OCI-LY3 (cell line): Measurements from ENCODE around the gene P2RX3.

Experiments used
- H2AFZ ChIP-seq: fragments of 200-600, 300-600 bp; shearing (Covaris generic); 2 replicates; pipeline ENCODE4 v1.6.0; 2014; ENCODE audit warnings: antibody characterized with exemption, low read depth, low read length
- H3K27ac ChIP-seq: fragments of 200-600, 300-600 bp; sonication (generic); 2 replicates; pipeline ENCODE4 v1.5.1; 2014; ENCODE audit warnings: mild to moderate bottlenecking, low read length, moderate library complexity, mixed read lengths
- H3K27me3 ChIP-seq: fragments of 200-600, 300-600 bp; sonication (generic); 2 replicates; pipeline ENCODE4 v1.6.1; 2014; ENCODE audit warnings: low read depth, low read length, mixed read lengths
- H3K36me3 ChIP-seq: fragments of 200-600, 300-600 bp; sonication (generic); replicated peaks from 2 replicates; pipeline ENCODE3; 2014; ENCODE audit warnings: low read depth, low read length, mixed read lengths
- H3K4me1 ChIP-seq: fragments of 300-600, 200-600 bp; sonication (generic); 2 replicates; pipeline ENCODE4 v1.6.1; 2014; ENCODE audit warnings: low read length, mixed read lengths
- H3K4me2 ChIP-seq: fragments of 200-600, 300-600 bp; sonication (generic); 2 replicates; pipeline ENCODE4 v1.6.1; 2014; ENCODE audit warnings: low read length, mixed read lengths
- H3K4me3 ChIP-seq: fragments of 300-600, 200-600 bp; sonication (generic); 2 replicates; pipeline ENCODE4 v1.5.1; 2014; ENCODE audit warnings: antibody characterized with exemption, mild to moderate bottlenecking, low read length, moderate library complexity
- H3K79me2 ChIP-seq: fragments of 300-600, 200-600 bp; shearing (Covaris generic); 2 replicates; pipeline ENCODE4 v1.6.1; 2014; ENCODE audit warnings: mild to moderate bottlenecking, low read length, mixed read lengths
- H3K9ac ChIP-seq: fragments of 300-600, 200-600 bp; shearing (Covaris generic); 2 replicates; pipeline ENCODE4 v1.6.0; 2014; ENCODE audit warnings: mild to moderate bottlenecking, low read length, moderate library complexity
- H3K9me3 ChIP-seq: fragments of 200-600, 300-600 bp; shearing (Covaris generic); 2 replicates; pipeline ENCODE4 v1.6.1; 2014; ENCODE audit warnings: low read length, mixed read lengths; ENCODE audit not compliant: insufficient read depth
- H4K20me1 ChIP-seq: fragments of 200-600, 300-600 bp; sonication (generic); 2 replicates; pipeline ENCODE4 v1.6.1; 2016; ENCODE audit warnings: low read length, mixed read lengths; ENCODE audit not compliant: insufficient read depth
- EZH2phosphoT487 ChIP-seq: fragments of 200-600 bp; shearing (Covaris generic); IDR thresholded peaks from 2 replicates; pipeline ENCODE4 v1.6.1; 2018; ENCODE audit warnings: antibody characterized with exemption, mixed run types, low read depth
- TF ChIP-seq, protein P1 (sequence below): fragments of 200-600, 300-600 bp; sonication (generic); IDR thresholded peaks from 2 replicates; pipeline ENCODE4 v1.5.1; 2014; ENCODE audit warnings: antibody characterized with exemption, low read length, low read depth

Gene P2RX3

DNA sequence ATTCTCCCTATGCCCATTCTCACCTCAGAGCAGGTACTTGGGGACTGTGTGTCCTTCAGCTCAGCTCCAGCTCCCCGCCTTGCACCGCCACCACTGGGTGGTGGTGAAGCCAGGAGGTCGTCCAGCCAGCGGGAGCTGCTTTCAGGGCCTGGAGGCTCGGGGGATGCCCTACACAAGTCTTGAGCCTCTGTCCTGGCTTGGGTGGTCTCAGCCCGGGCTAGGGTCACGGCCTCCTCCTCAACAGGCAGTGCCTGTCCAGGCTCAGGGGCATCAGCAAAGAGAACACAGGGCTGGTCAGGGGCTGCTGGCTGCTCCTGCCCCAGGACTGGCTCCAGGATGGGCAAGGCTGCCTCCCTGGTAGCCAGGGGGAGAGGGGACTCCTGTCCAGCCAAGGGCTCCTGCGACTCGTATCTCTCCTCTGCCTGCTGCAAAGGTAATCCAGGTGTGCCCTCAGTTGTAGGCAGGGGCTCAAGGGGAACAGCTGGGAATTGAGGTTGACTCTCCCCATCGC, 25.6 kb upstream of the P2RX3 start:
- peaks cover 22% of the 10 kb centered on the region for H3K36me3 ChIP-seq
- H3K9me3 ChIP-seq = no peaks in the 10 kb centered on the region
- no peak overlapping the region for H3K4me3 ChIP-seq
- H2AFZ ChIP-seq = no peak overlapping the region
- H4K20me1 ChIP-seq = no peaks in the 10 kb centered on the region
- no peaks in the 10 kb centered on the region for H3K79me2 ChIP-seq
- TF ChIP-seq, protein P1, sequence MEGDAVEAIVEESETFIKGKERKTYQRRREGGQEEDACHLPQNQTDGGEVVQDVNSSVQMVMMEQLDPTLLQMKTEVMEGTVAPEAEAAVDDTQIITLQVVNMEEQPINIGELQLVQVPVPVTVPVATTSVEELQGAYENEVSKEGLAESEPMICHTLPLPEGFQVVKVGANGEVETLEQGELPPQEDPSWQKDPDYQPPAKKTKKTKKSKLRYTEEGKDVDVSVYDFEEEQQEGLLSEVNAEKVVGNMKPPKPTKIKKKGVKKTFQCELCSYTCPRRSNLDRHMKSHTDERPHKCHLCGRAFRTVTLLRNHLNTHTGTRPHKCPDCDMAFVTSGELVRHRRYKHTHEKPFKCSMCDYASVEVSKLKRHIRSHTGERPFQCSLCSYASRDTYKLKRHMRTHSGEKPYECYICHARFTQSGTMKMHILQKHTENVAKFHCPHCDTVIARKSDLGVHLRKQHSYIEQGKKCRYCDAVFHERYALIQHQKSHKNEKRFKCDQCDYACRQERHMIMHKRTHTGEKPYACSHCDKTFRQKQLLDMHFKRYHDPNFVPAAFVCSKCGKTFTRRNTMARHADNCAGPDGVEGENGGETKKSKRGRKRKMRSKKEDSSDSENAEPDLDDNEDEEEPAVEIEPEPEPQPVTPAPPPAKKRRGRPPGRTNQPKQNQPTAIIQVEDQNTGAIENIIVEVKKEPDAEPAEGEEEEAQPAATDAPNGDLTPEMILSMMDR = no peak
- no peak for TF ChIP-seq EZH2phosphoT487
- H3K27me3 ChIP-seq = no peaks in the 10 kb centered on the region
- no peak overlapping the region for H3K9ac ChIP-seq
- no peak overlapping the region for H3K4me2 ChIP-seq
- H3K4me1 ChIP-seq = peaks cover 13% of the 10 kb centered on the region
- H3K27ac ChIP-seq = no peak overlapping the region

DNA sequence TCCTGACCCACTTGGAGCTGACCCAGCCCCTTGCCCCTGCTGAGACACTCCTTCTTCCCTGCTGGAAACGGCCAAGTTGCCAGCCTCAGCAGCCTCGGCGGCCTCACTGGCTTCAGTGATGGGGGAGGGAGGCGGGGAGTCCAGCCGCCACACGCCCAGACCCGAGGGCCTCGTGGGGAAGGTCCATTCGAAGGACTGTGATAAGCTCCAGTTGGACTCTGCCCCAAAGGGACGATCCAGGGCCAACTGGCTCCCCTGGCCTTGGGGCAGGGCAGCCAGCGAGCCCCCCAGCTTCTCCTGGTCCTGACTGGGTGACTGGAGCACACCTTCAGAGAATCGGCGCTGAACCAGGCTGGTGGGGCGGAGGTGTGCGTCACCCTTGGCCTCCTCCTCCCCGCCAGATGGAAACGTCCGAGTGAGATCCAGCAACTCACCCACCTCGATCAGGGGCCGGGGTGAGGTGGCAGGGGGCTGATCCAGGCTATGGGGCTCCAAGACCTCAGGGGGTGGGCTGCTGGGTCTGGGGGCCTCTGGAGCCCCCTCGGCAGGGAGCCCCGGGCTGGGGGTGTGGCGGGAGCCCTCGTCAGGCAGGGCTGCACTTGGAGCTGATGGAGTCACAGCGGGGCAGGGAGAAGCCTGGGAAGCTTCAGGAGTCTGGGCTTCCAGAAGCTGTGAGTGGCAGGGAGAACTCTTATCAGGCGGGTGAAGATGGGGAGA, 24.9 kb upstream of the P2RX3 start:
- TF ChIP-seq, protein P1 = no peak
- TF ChIP-seq EZH2phosphoT487 = no peak

DNA sequence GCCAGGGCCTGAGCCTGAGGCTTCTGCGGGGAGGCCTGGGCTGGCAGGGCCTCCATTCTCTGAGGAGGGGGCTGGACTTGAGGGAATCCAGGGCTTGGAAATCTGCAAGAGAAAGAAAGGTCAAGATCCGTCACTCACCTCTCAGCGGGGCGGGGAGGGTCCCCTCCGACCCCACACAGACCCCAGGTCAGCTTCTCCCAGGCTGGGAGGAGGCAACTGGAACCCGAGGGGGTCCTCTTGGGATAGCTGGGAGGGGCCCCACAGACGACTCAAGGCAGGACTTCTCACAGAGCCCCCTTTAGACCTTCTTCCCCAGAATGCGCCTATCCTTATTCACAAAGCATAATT, 24.4 kb upstream of the P2RX3 start:
- Histone ChIP-seq H2AFZ (no peak overlapping the region), H3K79me2 (no peaks in the 10 kb centered on the region), H3K9ac (no peak overlapping the region), H3K9me3 (no peaks in the 10 kb centered on the region), H3K4me3 (no peak overlapping the region), H3K4me2 (no peak overlapping the region), H3K27me3 (no peaks in the 10 kb centered on the region), H4K20me1 (no peaks in the 10 kb centered on the region), H3K36me3 (peaks cover 27% of the 10 kb centered on the region), H3K4me1 (peaks cover 13% of the 10 kb centered on the region), H3K27ac (no peak overlapping the region)
- TF ChIP-seq, protein P1 = no peak
- TF ChIP-seq EZH2phosphoT487 = no peak

More for the DNA sequence above, 24.9 kb upstream of the P2RX3 start:
- Histone ChIP-seq H3K4me2 (no peak overlapping the region), H3K4me3 (no peak overlapping the region), H3K9ac (no peak overlapping the region), H3K36me3 (peaks cover 27% of the 10 kb centered on the region), H4K20me1 (no peaks in the 10 kb centered on the region), H2AFZ (no peak overlapping the region), H3K4me1 (peaks cover 13% of the 10 kb centered on the region), H3K27me3 (no peaks in the 10 kb centered on the region), H3K27ac (no peak overlapping the region), H3K79me2 (no peaks in the 10 kb centered on the region), H3K9me3 (no peaks in the 10 kb centered on the region)

DNA sequence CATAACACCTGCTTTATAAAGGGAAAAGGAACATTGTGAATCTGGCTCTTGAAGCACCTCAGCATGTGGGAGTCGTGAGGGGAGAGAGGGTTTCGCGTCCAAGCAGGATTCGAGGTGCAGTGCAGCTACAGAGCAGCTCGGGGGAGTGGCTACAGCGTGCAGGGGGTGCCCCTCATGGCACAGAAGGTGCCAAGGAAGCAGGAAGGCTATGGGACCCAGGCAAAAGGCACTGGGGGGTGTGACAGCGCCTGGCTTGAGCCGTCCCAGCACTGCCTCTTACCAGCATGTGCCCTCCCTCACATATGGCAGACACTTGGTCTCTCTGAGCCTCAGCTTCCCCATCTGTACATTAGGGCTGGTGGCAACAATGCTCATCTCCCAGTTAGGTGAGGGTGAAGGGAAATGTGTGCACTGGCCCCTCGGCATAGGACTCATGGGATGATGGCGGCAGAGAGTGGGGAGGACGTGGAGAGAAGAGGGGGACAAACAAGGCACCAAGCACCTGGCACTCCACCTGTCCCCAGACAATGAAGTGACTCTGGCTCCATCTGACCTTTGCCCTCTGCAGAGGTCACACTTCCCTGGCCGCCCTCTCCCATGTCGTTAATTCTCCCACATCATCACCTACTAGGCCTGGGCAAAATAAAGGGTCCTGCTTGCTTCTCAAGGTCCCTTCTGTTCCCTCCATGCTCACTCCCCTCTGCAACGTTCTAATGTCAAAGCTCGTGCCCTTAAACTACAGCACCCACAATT, 23.8 kb upstream of the P2RX3 start:
- Histone ChIP-seq H3K9ac (no peak overlapping the region), H3K36me3 (peaks cover 27% of the 10 kb centered on the region), H3K4me2 (no peak overlapping the region), H2AFZ (no peak overlapping the region), H3K4me3 (no peak overlapping the region), H4K20me1 (no peaks in the 10 kb centered on the region), H3K79me2 (no peaks in the 10 kb centered on the region), H3K4me1 (peaks cover 13% of the 10 kb centered on the region), H3K9me3 (no peaks in the 10 kb centered on the region), H3K27me3 (no peaks in the 10 kb centered on the region), H3K27ac (no peak overlapping the region)
- TF ChIP-seq, protein P1 = no peak
- TF ChIP-seq EZH2phosphoT487 = no peak
